ENCODE results near the gene HNF1A. TPM values are rescaled to one million over a fixed set of nuclear protein-coding genes. Genes with fewer than 3 reads are reported as not detected.

The HNF1A gene
- total and polyA plus RNA-seq, 2 of the 4 experiments (the other 2 are of a cell fraction), result under 0.01 TPM; not detected in 1

GRCh38 chr12:120941412-120941811 lies 36.9 kb upstream of the HNF1A start:
- Histone ChIP-seq H3K27me3 (ENCODE audit: control insufficient read depth, insufficient read depth, low read length) (peaks cover 3% of the 10 kb centered on the region; the same call in 1 of the 2 replicates), H3K4ac (ENCODE audit: low read depth, low read length) (no peak overlapping the region), H2AK9ac (replicated peaks; ENCODE audit: low read depth, low read length, poor library complexity) (no peak overlapping the region), H3K23ac (ENCODE audit: low read depth, low read length) (no peak overlapping the region), H3K9ac (ENCODE audit: low read depth, low read length) (no peak overlapping the region), H3K27ac (ENCODE audit: insufficient read depth, low read length) (no peak overlapping the region), H2BK15ac (ENCODE audit: low read depth, low read length) (no peak overlapping the region), H3K18ac (ENCODE audit: low read depth, low read length) (no peak overlapping the region), H4K20me1 (ENCODE audit: insufficient read depth, low read length) (no peaks in the 10 kb centered on the region), H2AK5ac (ENCODE audit: low read depth, low read length) (no peak overlapping the region), H3K14ac (replicated peaks; ENCODE audit: low read depth, low read length) (no peak overlapping the region), H2BK20ac (ENCODE audit: low read depth, low read length) (no peak overlapping the region), H3K36me3 (ENCODE audit: control insufficient read depth, insufficient read depth, low read length) (no peaks in the 10 kb centered on the region), H3K56ac (ENCODE audit: extremely low read depth, insufficient read depth, low read length) (no peak overlapping the region), H2BK120ac (ENCODE audit: low read depth, low read length) (no peak overlapping the region), H4K5ac (ENCODE audit: low read depth, low read length) (no peak overlapping the region), H3K9me1 (ENCODE audit: insufficient read depth, low read length) (no peaks in the 10 kb centered on the region; the same call in 1 of the 2 replicates), H3K4me2 (ENCODE audit: low read depth, low read length) (no peak overlapping the region), H2AFZ (replicated peaks; ENCODE audit: low read length, poor library complexity) (no peak overlapping the region), H3K4me1 (ENCODE audit: control insufficient read depth, insufficient read depth, low read length) (no peaks in the 10 kb centered on the region), H4K8ac (ENCODE audit: low read depth in 2 of 2, low read length in 2 of 2) (no peak overlapping the region), H3K4me3 (ENCODE audit: insufficient read depth, low read depth, low read length) (no peak overlapping the region), H2BK5ac (ENCODE audit: low read depth, low read length, poor library complexity, severe bottlenecking) (no peak overlapping the region), H3K79me1 (ENCODE audit: low read depth in 1 of 2, low read length in 2 of 2) (no peaks in the 10 kb centered on the region), H3K9me3 (ENCODE audit: control insufficient read depth, insufficient read depth, low read length) (no peaks in the 10 kb centered on the region), H4K91ac (ENCODE audit: insufficient read depth, low read depth, low read length) (no peak overlapping the region)
- BruUV-seq (replicated peaks), result no TSS peak
- ATAC-seq (ENCODE audit: low read depth) (no peak), DNase-seq (no peak)
- ChIA-PET POLR2A (ENCODE audit: unreplicated experiment) (no interaction called here), CTCF (no interaction called here)
- intact Hi-C loops (cut with micrococcal nuclease), result loop anchor here (5.0 kb wide), 1 partner anchor 156 kb away; no protein-coding TSS in a partner anchor
- in situ Hi-C loops (cut with MboI; ENCODE audit: low sequenced_read_pairs), result no loop called here
- dilution Hi-C loops (cut with HindIII; ENCODE audit: low sequenced_read_pairs, unreplicated experiment), result no loop called here
- TF ChIP-seq SMC3 (IDR thresholded peaks at IDR 0.05; ENCODE audit: low read depth, low read length), result no peak
- no peak for TF ChIP-seq BHLHE40 (IDR thresholded peaks at IDR 0.05; ENCODE audit: low read depth, low read length)
- TF ChIP-seq MXI1 (IDR thresholded peaks at IDR 0.05; ENCODE audit: borderline replicate concordance, low read depth, low read length), result no peak
- TF ChIP-seq ELK1 (IDR thresholded peaks at IDR 0.05; ENCODE audit: borderline replicate concordance, low read depth, low read length), result no peak
- no peak for TF ChIP-seq RAD21 (IDR thresholded peaks at IDR 0.05; ENCODE audit: low read length)
- TF ChIP-seq NFE2L2 (IDR thresholded peaks at IDR 0.05; ENCODE audit: low read depth, low read length), result no peak
- TF ChIP-seq RFX5 (IDR thresholded peaks at IDR 0.05; ENCODE audit: low read depth, low read length), result no peak
- TF ChIP-seq, protein P1, sequence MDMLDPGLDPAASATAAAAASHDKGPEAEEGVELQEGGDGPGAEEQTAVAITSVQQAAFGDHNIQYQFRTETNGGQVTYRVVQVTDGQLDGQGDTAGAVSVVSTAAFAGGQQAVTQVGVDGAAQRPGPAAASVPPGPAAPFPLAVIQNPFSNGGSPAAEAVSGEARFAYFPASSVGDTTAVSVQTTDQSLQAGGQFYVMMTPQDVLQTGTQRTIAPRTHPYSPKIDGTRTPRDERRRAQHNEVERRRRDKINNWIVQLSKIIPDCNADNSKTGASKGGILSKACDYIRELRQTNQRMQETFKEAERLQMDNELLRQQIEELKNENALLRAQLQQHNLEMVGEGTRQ (IDR thresholded peaks at IDR 0.05; ENCODE audit: low read depth, low read length), result no peak
- WGBS, 2 experiments (ENCODE audit: extremely low coverage in 2 of 2, insufficient read length in 1 of 2), result 70% methylated on average over 2 of the region's 4 CpGs; no CpG with 5 or more reads in 1 of the 2 experiments

Data from IMR-90 (cell line).